ENCODE results near the gene HOXB13. TPM values are rescaled to one million over a fixed set of nuclear protein-coding genes. Genes with fewer than 3 reads are reported as not detected.

Gene HOXB13
- total RNA-seq, 4 donors from 2014 or later = 0.27 TPM; not detected in 3

DNA sequence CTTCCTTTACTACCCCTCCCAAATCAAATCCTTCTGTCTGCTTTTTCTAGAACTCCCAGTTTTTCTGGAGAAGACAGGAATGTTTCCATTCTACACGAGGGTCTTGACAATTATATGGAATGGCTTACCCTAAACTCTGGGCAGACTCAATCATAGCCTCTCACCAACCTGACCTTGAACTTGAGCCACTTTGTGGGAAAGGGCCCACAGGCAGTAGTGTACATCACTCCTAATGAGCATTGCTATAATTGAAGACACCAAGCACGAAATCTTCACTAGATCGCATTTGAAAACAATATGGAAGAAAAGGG is 1.6 kb upstream of the HOXB13 start:
- WGBS, 2 donors = 35 to 42% methylated on average over 3 of the region's 3 CpGs
- Histone ChIP-seq H3K27ac (no peak overlapping the region), H3K4me3 (replicated peaks in 1 of 3) (no peak overlapping the region), H3K9me3 (no peaks in the 10 kb centered on the region), H3K27me3 (peaks cover 74% of the 10 kb centered on the region), H3K36me3 (no peaks in the 10 kb centered on the region), H3K4me1 (peaks cover 3 to 23% of the 10 kb centered on the region in 2 donors)
- no peak for DNase-seq
- intact Hi-C loops (cut with DNase I) = loop anchor here (10.0 kb wide), 1 partner anchor 265 kb away; the partner anchor contains the start of gene IGF2BP1
- TF ChIP-seq, protein P1, sequence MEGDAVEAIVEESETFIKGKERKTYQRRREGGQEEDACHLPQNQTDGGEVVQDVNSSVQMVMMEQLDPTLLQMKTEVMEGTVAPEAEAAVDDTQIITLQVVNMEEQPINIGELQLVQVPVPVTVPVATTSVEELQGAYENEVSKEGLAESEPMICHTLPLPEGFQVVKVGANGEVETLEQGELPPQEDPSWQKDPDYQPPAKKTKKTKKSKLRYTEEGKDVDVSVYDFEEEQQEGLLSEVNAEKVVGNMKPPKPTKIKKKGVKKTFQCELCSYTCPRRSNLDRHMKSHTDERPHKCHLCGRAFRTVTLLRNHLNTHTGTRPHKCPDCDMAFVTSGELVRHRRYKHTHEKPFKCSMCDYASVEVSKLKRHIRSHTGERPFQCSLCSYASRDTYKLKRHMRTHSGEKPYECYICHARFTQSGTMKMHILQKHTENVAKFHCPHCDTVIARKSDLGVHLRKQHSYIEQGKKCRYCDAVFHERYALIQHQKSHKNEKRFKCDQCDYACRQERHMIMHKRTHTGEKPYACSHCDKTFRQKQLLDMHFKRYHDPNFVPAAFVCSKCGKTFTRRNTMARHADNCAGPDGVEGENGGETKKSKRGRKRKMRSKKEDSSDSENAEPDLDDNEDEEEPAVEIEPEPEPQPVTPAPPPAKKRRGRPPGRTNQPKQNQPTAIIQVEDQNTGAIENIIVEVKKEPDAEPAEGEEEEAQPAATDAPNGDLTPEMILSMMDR (IDR thresholded peaks at IDR 0.05) = no peak
- TF ChIP-seq POLR2A (IDR thresholded peaks at IDR 0.05) = no peak

DNA sequence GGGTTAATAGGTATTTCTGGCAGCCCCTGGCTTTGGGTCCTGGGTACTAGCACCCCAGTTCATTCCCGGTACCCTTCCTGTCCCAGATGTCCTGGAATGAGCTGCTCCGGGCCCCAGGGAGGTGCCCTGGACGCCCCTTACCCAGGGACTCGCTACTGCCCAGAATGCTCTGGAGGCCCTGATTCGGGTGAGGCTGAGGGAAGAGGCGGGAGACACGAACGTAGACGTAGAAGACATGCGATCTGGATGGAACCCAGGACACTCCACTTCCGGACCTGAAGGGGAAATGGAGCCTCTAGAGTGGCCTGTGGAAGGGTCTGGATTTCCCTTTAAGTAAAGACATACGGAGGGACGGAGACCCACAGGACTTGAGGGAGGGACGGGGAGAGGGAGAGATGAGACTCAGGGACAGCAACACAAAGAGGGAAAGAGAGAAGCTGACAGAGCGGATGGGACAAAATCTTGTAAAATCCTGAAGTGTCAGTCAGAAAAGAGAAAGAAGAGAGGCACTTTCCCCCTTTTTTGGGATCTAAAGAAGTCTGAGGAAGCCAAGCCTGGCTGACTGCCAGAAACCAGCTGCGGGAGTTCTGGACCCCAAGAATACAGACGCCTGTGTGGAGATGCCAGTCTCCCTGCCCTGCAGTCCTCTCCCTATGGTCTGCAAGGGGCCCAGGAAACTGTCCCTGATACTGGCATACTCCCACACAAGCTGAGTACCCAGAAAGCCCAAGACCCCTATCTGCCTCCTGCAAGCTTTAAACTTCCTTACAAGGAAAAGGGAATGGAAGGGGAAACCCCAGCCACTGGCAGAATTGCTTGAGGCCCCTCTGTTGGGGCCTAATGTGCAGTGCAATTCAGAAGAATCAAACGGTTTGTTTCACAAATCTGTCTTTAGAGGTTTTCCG is 1.0 kb upstream of the HOXB13 start:
- H3K4me3 ChIP-seq (replicated peaks in 1 of 3) = no peak overlapping the region
- intact Hi-C loops (cut with DNase I) = loop anchor here (5.0 to 10.0 kb wide), 3 partner anchors 63 to 265 kb away; partner anchors contain the start of gene IGF2BP1
- peaks cover 75% of the 10 kb centered on the region for H3K27me3 ChIP-seq
- H3K27ac ChIP-seq = no peak overlapping the region
- peaks cover 3 to 29% of the 10 kb centered on the region in 2 donors for H3K4me1 ChIP-seq
- no peaks in the 10 kb centered on the region for H3K36me3 ChIP-seq
- no peaks in the 10 kb centered on the region for H3K9me3 ChIP-seq
- TF ChIP-seq POLR2A (IDR thresholded peaks at IDR 0.05) = no peak
- TF ChIP-seq, protein P1 (IDR thresholded peaks at IDR 0.05) = no peak
- DNase-seq = no peak
- 10 to 11% methylated on average over 19 of the region's 19 CpGs for WGBS, 2 donors

DNA sequence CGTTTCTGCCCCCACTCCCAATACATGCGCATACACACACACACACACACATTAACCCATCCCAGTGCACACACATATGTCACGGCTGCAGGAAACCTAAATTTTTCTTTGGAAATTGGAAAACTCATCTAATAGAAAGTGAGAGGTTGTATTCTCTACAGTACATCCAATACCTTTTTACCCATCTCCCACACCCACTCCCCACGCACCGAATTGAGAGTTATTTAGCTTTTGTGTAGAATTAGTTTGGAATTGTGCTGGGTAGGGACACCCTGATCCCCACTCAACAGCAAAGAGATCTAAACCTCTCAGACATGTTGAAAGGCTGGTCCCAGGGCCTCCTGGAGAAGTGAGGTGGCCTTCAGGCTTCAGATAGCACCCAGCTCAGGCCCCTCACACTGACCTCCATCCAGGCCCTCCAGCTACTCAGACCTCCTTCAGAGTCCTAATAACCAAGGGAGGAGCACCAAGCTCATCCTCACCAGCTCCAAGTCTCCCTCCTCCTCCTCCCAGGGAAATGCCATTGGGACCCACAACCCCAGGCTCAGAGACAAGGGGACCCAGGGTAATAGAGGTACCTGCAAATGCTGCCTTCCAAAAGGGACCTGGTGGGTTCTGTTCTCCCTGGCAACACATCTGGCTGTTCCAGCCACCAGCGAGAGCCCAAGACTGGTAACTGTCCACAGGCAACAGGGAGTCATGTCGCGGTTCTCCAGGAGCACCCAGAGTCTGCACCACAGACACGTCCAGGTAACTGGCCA is 955 bp downstream of the HOXB13 start:
- TF ChIP-seq, protein P1 (IDR thresholded peaks at IDR 0.05) = no peak
- no peak for TF ChIP-seq POLR2A (IDR thresholded peaks at IDR 0.05)

DNA sequence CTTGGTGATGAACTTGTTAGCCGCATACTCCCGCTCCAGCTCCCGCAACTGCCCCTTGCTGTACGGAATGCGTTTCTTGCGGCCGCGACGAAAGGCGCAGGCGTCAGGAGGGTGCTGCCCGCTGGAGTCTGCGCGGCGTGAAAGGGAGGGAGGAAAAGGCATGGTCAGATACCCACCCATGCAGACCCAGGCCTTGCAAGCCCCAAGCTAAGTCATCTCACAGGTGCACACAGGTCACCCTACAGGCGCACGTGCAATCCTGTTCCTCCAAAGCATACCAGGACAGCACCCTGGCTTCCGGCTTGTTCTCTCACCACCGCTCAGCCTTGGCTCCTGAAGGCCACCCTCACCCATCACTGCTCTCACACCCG is 1.6 kb downstream of the HOXB13 start:
- Histone ChIP-seq H3K27ac (no peak overlapping the region), H3K4me3 (replicated peaks in 1 of 3) (no peak overlapping the region), H3K9me3 (no peaks in the 10 kb centered on the region), H3K4me1 (peaks cover 7 to 39% of the 10 kb centered on the region in 2 donors), H3K36me3 (no peaks in the 10 kb centered on the region), H3K27me3 (peaks cover 78% of the 10 kb centered on the region)
- 15 to 17% methylated on average over 7 to 19 of the region's 20 CpGs for WGBS, 2 donors
- intact Hi-C loops (cut with DNase I) = loop anchor here (5.0 to 10.0 kb wide), 2 partner anchors 65 to 158 kb away; no protein-coding TSS in a partner anchor
- DNase-seq = no peak
- no peak for TF ChIP-seq POLR2A (IDR thresholded peaks at IDR 0.05)
- TF ChIP-seq, protein P1 (IDR thresholded peaks at IDR 0.05) = no peak

More for the DNA sequence above, 955 bp downstream of the HOXB13 start:
- no peak for DNase-seq
- intact Hi-C loops (cut with DNase I) = loop anchor here (5.0 to 10.0 kb wide), 2 partner anchors 65 to 157 kb away; no protein-coding TSS in a partner anchor
- H3K27ac ChIP-seq = no peak overlapping the region
- H3K9me3 ChIP-seq = no peaks in the 10 kb centered on the region
- peaks cover 7 to 39% of the 10 kb centered on the region in 2 donors for H3K4me1 ChIP-seq
- 26 to 35% methylated on average over 8 to 9 of the region's 9 CpGs for WGBS, 2 donors
- no peaks in the 10 kb centered on the region for H3K36me3 ChIP-seq
- no peak overlapping the region for H3K4me3 ChIP-seq (replicated peaks in 1 of 3)
- H3K27me3 ChIP-seq = peaks cover 76% of the 10 kb centered on the region

Measured in thyroid gland (tissue), 4 donors.